Measurements from ENCODE around the gene B4GALT6. TPM values are rescaled to one million over a fixed set of nuclear protein-coding genes. Genes with fewer than 3 reads are reported as not detected.

Gene B4GALT6
- total and polyA plus RNA-seq, 2 of the 8 experiments (the other 6 are each of a cell fraction or from before 2014, with no cell fraction given): 6.3 to 41.5 TPM

GRCh38 chr18:31611511-31611910 is 72.9 kb downstream of the B4GALT6 start (continued):
- no peak for TF ChIP-seq CHD7 (IDR thresholded peaks at IDR 0.05; ENCODE audit: insufficient replicate concordance, low read length)
- TF ChIP-seq CTCF (IDR thresholded peaks at IDR 0.05; ENCODE audit: control extremely low read depth in 1 of 3, insufficient read depth in 1 of 3, low read depth in 1 of 3, low read length in 3 of 3): no peak
- no peak for TF ChIP-seq GTF2F1 (IDR thresholded peaks at IDR 0.05; ENCODE audit: borderline replicate concordance, low read depth, low read length)
- TF ChIP-seq TAF1 (IDR thresholded peaks at IDR 0.05; ENCODE audit: low read depth, low read length): no peak
- TF ChIP-seq POU5F1 (IDR thresholded peaks at IDR 0.05; ENCODE audit: low read depth, low read length): no peak
- TF ChIP-seq KDM1A (IDR thresholded peaks at IDR 0.05; ENCODE audit: borderline replicate concordance, low read length): no peak
- TF ChIP-seq SAP30 (IDR thresholded peaks at IDR 0.05; ENCODE audit: insufficient read depth, insufficient replicate concordance, low read length): no peak
- no peak for TF ChIP-seq POLR2AphosphoS5 (IDR thresholded peaks at IDR 0.05; ENCODE audit: low read depth, low read length)
- TF ChIP-seq CHD2 (IDR thresholded peaks at IDR 0.05; ENCODE audit: low read length): no peak

Data from H1 (cell line).